HG03342 (cell line): Measurements from ENCODE around the gene FIS1.
"Not testable (repeated sequence)": the region's sequence is repeated elsewhere in the genome, so short reads cannot be mapped to it uniquely, and the experiment has no call there.

Experiments used
- ATAC-seq: cut with Tn5 transposase; IDR thresholded peaks from one replicate; pipeline ENCODE4 v1.9.1; 2021; ENCODE audit warnings: mild to moderate bottlenecking, moderate library complexity; ENCODE audit not compliant: unreplicated experiment

The FIS1 gene

DNA sequence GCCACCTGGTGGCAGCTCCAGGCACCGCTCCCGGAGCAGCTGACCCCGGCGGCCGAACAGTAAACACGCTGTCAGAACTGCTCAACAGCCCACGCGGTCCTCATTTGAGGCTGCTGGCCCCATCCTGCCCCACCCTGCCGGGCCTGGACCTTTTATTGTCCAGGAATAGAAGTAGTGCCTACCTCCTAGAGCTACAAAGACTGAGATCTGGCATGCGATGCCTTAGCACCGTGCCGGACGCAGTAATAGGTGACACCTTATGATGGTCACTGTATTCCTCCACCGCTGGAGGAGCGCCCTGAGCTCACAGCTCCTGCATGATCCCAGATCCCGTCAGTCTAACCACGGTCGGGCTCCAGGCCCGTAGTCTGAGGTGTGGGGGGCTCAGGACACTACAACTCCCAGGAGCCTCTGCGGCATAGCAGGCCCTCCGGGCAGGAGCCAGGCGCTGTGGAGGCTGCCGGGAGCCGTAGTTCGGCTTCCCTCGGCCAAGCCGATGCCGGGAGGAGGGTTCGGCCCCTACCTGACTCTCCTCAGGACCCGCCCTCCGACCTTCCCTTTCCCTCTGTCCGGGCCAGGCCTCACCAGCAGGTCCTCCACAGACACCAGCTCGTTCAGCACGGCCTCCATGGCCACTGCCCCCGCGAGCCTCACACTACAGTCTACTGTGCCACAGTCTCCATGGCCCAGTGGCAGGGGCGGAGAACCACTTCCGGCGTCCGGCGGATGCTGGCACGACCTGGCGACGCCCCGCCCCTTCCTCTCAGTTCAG is at the start of gene FIS1:
TSS of gene FIS1 (minus strand) at position 707 of the 772 bp plus-strand sequence. CDS start at position 630, 77 bp downstream.
- peak; percentile 89 for ATAC-seq

DNA sequence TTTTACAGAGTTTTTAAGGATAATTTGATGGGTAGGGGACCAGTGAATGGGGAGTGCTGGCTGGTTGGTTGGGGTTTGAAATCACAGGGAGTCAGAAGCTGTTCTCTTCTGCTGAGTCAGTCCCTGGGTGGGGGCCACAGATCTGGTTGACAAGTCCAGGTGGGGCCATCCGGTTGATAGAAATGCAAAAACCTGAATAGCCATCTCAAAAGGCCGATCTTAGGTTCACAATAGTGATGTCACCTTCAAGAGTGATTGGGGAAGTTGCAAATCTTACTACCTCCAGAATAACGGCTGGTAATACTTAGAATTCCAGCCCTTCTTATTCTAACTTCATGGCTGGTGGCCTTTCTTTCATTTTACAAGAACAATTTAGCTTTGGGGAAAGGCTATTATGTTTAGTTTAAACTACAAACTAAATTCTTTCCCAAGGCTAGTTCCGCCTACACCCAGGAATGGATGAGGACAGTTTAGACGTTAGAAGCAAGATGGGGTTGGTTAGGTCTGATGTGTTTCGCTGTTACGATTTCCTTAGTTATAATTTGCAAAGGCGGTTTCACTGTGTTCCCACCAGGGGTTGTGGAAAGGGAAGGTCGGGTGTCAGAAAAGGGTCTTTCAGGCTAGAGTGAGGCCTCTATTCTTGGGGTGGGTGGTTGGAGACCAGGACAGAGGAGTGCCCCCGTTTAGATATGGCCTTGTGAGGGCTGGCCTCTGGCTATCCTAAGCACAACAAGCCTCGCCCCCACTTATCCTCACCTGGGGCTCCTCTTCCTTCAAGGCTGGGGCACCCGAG is 49.4 kb upstream of the FIS1 start:
- no peak for ATAC-seq

DNA sequence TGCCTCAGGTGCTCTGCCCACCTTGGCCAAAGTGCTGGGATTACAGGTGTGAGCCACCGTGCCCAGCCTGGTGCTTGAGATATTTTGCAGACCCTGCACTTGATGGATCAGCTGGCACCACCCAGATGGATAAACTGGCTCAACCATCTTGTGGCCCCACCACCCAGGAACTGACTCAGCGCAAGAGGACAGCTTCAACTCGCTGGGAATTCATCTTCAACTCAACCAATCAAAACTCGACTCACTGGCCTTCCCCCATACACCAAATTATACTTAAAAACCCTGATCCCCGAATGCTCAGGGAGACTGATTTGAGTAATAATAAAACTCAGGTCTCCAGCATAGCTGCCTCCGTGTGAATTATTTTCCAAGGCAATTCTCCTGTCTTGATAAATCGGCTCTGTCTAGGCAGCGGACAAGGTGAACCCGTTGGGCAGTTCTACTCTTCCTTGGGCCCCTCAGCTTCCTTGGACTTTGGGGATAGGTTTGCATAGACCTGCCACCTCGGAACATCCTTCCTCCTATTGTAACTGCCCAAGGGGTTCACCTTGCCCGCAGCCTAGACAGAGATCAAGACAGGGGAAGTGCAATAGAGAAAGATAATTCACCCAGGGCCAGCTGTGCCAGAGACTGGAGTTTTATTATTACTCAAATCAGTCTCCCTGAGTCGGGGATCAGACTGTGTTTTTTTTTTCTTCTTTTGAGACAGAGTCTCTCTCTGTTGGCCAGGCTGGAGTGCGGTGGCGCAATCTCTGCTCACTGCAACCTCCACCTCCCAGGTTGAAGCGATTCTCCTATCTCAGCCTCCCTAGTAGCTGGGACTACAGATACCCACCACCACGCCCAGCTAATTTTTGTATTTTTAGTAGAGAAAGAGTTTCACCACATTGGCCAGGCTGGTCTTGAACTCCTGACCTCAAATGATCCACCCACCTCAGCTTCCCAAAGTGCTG is 48.5 kb upstream of the FIS1 start:
- ATAC-seq, result not testable (repeated sequence)

DNA sequence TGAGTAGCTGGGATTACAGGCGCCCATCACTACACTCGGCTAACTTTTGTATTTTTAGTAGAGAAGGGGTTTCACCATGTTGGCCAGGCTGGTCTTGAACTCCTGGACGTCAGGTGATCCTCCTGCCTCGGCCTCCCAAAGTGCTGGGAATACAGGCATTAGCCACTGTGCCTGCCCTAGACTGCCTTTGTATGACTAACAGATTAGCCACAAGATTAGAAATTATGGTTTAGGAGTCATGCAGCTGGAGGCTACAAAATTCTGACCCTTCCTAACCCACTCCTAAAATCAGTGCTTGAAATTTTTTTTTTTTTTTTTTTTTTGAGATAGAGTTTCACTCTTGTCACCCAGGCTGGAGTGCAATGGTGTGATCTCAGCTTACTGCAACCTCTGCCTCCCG is 47.7 kb upstream of the FIS1 start:
- ATAC-seq, result not testable (repeated sequence)

DNA sequence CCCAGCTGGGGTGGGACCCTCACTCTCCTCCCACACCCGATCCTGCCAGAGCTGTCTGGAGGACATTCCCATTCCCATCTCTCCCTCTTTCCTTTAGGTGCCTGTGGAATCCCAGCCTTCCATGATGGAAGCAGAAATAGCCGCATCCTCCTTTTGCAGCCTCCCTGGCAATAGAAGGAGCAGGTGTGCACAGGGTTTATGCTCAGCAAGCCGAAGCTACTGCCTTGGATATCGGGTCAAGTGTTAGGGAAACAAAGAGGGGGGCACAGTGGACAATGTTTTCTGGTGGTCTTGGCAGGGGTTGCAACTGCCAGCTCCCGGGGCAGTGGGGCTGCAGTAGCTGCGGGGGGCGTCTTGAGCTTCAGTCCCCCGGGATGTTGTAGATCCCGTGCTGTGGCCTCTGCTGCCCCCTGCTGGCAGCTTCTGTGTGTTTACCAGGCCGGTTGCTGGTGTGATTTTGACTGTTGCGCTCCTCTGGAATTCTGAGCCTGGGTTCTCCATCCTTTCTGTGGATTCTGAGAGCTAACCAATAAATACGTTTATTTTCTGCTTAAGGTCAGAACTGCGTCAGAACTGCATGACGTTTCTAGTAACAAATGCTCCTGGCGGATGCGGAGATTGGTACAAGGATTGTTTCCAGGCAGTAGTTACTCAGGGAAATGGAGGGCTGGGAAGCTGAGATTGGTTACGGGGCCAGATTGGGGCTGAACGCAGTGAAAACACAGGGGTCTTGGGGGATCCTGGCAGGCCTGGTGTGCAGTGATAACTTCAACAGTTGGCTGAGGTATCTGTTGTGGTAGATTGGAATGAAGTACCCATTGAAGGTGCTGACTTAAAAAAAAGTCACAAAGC is 45.5 kb upstream of the FIS1 start:
- ATAC-seq, result not testable (repeated sequence)

DNA sequence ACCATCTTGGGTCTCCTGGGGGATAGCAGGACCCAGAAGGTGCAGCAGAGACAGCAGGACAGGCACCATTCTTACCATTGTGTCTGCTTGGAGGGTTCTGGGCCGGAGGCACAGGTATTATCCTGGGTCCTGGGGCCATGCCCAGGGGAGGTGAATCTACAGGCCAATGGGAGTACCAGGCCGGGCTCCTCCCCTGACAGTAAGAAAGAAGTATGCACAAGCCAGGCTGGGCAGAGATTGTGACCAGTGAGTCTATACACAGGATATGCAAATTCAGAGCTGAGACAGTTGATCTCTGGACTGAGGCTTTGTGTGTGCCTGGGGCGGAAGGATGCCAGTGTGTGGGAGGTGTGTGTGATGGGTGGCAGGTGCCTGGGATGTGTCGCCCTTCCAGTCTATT is 44.8 kb upstream of the FIS1 start:
- ATAC-seq, result peak; percentile 79

DNA sequence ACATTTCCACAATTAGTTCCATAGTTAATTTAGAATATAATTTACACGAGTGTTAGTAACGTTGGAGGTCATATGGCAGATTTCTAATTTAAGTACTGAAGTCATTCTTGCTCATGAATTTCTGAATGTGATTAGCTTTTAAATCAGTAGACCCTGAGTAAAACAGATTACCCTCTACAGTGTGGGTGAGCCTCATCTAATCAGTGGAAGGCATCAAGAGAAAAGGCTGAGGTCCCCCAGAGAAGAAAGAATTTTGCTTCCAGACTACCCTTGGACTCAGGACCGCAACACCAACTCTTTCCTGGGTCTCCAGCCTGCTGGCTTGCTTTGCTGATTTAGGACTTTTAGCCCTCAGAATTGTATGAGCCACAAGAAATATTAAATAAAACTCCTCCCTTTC is 43.6 kb upstream of the FIS1 start:
- no peak for ATAC-seq

DNA sequence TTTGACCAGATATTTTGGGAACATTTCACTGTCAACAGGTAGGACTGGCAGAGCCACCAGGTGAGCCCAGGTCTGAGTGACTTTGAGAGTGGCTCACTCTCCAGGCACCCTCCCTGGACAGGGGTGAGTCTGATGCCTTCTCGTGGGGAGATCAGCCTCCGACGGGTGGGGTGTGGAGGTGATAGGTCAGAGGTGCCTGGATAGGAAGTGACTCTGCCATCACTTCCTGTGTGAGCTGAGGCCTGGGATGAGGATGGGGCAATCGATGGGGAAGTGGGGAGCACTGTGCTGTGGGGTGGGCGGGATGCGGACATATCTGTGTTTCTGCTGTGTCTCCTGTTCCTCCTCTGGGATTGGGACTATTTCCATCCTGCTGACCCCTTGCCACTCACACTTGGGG is 42.2 kb upstream of the FIS1 start:
- no peak for ATAC-seq

DNA sequence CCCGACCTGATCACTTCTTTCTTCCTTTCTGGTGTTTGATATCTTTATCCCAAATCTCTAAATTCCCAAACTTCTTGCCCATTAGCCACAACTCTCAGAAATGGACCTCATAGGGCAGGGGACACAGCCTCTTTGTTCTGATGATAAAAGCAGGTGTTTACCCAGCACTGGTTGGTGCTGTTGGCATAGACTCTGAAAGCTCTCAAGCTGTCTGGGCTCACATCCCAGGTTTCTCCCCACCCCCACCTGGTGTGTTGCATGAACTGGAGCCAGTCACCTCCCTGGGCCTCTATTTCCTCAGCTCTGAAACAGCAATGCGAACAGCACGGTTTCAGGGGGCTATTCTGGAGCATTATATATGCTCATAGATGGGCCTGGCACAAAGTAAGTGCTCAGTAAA is 41.0 kb upstream of the FIS1 start:
- not testable (repeated sequence) for ATAC-seq

DNA sequence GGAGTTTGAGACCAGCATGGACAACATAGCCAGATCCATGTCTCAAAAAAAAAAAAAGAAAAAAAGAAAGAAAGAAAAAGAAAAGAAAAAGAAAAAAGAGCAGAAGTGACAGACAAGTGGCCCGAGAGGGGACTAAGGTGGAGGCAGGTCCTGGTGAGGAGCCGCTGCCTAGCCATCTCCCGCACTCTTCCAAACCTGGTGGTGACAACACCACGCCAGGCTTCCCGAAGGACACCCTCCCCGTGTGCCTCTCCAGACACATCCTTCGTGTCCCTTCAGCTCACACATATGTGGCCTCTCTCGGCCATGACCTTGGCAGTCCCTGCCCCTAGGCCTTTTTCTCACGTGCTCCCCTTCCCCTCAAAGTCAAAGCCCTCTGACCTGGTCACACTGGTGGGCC is 40.3 kb upstream of the FIS1 start:
- no peak for ATAC-seq

DNA sequence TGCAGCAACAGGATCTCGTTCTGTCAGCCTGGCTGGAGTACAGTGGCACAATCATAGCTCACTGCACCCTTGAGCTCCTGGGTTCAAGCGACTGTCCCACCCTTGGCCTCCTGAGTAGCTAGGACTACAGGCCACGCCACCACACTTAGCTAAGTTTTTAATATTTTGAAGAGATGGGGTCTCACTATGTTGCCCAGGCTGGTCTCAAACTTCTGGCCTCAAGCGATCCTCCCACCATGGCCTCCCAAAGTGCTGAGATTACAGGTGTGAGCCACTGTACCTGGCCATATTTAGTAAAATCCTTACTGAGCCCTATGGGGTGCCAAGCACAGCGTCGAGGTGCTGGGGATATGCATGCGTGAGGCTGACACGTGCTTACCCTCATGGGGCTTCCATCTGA is 36.0 kb upstream of the FIS1 start:
- not testable (repeated sequence) for ATAC-seq

DNA sequence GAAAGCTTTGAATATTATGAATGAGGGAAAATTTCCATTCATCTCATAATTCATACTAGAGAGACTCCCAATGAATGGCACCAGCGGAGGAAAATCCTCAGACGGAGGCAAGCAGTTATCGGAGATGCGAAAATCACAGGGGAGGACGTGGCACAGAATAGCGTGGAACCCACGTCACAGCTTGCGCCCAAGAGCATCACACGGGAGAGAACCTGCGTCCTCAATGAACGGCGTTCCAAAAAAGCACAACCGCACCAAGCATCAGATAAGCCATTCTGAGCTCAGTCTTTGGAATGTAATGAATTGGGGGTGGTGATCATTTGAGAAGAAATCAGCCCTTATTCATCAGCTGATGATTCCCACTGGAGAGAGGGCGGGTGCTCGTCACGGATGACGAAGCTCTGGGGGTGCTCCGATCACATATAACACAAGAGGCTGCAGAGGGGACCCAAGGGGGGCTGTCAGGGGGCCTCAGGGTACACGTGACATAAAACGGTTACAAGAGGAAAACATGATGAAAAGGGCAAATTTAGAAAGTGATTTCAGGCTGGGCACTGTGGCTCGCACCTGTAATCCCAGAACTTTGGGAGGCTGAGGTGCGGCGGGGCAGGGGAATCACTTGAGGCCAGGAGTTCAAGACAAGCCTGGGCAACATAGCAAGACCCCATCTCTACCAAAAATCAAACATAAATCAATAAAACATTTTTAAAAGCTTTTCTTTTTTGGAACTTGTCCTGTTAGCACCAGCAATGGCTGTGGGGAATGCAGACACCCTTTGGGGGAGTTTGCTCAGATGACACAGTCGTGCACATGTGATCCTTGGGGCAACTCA is 33.8 kb upstream of the FIS1 start:
- no peak for ATAC-seq

DNA sequence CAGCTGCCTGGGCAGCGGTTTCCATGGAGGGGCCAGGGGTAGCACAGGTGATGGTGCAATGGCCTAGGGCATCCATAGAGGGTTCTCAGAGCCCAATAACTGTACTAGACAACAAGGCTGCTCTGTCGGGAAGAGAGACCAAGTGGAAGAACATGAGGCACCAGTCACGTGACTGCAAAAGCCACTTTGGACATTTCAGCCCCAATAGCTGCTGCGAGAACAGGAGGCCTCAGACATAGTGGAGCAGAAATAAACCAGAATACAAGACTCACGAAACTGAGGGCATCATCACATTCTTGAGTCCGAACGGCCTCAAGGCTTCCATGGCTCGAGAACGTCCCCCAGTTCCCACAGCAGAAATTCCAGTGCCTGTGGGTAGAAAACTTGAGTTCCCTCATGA is 32.3 kb upstream of the FIS1 start:
- no peak for ATAC-seq

DNA sequence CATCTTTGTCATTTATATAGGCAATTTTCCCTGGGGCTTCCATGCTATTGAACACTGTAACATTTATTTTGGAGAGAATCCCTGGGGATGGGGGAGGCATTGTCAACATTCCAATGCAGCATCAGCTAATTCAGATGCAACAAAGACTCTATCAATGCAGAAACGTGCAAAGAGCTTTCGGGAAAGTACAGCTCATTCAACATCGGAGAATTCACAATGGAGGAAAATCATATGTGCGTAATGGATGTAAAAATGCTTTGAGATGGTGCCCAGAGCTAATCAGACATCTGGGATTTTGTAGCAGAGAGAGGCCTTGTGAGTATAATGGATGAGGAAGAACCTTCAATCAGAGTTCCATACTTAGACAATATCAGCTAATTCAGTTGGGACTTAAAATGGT is 28.3 kb upstream of the FIS1 start:
- ATAC-seq, result no peak

DNA sequence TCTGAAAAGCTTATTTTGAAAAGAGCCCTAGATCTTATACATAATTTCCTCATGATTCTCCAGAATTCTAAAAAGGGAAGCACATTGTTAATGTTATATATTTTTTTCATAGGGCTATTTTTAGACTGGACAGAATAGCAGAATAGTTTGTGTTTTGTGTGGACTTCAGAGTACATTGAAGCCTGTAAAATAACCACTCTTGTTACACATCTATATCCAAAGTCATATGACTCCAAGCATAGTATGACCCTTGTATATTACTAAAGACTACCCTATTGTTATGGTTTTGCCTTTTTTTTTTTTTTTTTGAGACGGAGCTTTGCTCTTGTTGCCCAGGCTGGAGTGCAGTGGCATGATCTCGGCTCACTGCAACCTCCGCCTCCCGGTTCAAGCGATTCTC is 26.1 kb upstream of the FIS1 start:
- no peak for ATAC-seq

DNA sequence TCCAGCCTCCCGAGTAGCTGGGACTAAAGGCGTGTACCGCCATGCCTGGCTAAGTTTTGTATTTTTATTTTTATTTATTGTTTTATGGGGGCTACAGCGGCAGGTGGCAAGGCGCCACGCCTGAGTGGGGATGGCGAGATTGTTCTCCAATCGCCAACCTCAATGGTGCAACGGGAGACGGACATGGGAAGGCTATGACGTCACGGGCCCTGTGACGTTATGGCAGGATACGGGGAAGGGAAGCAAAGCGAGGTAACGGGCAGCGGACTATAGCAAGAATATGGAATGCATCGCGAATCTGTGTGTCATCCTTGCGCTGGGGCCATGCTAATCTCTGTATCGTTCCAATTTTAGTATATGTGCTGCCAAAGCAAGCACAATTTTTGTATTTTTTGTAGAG is 24.8 kb upstream of the FIS1 start:
- no peak for ATAC-seq

DNA sequence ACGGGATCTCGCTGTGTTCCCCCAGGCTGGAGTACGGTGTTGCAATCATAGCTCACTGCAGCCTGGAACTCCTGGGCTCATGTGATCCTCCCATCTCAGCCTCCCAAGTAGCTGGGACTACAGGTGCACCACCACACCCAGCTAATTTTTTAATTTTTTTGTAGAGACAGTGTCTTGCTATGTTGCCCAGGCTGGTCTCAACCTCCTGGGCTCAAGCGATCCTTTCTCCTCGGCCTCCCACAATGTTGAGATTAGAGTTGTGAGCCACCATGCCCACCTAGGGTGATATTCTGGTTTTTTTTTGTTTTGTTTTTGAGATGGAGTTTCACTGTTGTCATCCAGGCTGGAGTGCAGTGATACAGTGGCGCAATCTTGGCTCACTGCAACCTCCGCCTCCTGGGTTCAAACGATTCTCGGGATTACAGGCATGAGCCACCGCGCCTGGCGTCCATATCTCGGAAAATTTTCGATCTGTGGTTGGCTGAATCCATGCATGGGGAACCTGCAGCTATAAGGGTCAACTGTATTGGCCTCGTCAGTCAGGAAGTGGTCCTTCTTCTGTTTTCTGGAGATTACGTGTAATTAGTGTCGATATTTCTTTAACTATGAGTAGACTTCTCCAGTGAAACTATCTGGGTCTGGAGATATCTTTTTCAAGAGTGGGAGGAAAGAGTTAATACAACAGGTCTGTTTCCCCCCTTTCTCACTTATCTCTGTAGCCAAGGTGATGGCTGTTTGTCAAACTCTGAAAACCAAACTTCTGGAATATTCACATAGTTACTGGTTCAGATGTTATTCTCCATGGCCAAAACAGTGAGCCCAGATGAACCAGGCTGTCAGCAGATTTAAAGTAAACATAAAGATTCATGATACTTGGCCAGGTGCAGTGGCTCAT is 21.0 kb upstream of the FIS1 start:
- ATAC-seq, result no peak

DNA sequence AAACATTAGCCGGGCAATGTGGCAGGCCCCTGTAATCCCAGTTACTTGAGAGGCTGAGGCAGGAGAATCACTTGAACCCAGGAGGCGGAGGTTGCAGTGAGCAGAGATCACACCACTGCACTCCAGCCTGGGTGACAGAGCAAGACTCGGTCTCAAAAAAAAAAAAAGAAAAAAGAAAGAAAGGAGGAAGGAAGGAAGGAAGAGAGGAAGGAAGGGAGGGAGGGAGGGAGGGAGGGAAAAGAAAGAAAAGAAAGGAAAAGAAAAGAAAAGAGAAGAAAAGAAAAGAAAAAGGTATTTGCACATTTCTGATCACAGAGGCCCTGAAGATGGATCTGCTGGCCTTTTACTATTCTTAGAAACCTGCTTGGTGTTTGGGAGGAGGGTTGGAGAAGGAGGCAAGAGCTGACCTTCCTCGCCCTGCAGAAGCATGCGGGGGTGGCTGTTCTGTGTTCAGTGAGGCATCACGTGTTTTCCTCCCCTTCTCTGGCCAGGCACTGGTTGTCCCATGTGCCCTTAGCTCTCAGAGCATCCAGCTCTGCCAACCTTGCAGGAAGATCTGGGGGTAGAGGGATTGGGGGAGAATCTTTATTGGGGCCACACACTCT is 19.3 kb upstream of the FIS1 start:
- ATAC-seq, result not testable (repeated sequence)
